Spleen (tissue), 11 donors: ENCODE measurements around the gene CARD16. TPM values are rescaled to one million over a fixed set of nuclear protein-coding genes. Genes with fewer than 3 reads are reported as not detected.
A peak's percentile ranks its signal among the peaks of the same experiment; 100 is the strongest.

Experiments
- DNase-seq: peaks from one replicate; pipeline ENCODE4 v3.0.0-alpha.2; 2020
- H3K27ac ChIP-seq, 8 donors: fragments of 200-600 bp; sonication (generic) in 7 of 8; 1 replicate in 4 of 8; 2 replicates in 4 of 8; pipeline versions ENCODE4 v1.5.0 to v1.8.0; 2016 to 2021; ENCODE audit warnings: inconsistent platforms in 4 of 8, mild to moderate bottlenecking in 4 of 8, moderate library complexity in 1 of 8
- H3K27me3 ChIP-seq, 7 donors: fragments of 200-600 bp; sonication (generic) in 6 of 7; replicated peaks in 1 of 7; 1 replicate in 4 of 7; 2 replicates in 3 of 7; pipeline versions ENCODE4 v1.5.0 to v1.8.0; 2016 to 2021; ENCODE audit warnings: inconsistent platforms in 3 of 7, mild to moderate bottlenecking in 1 of 7
- H3K36me3 ChIP-seq, 6 donors: fragments of 200-600 bp; sonication (generic) in 5 of 6; 1 replicate in 4 of 6; 2 replicates in 2 of 6; pipeline versions ENCODE4 v1.5.0 to v1.8.0; 2016 to 2021; ENCODE audit warnings: inconsistent platforms in 2 of 6
- H3K4me1 ChIP-seq, 6 donors: fragments of 200-600 bp; sonication (generic) in 5 of 6; 1 replicate in 3 of 6; 2 replicates in 3 of 6; pipeline versions ENCODE4 v1.5.0 to v1.8.0; 2016 to 2021; ENCODE audit warnings: inconsistent platforms in 3 of 6
- H3K4me3 ChIP-seq, 8 donors: fragments of 200-600 bp; sonication (generic) in 7 of 8; 1 replicate in 4 of 8; 2 replicates in 4 of 8; pipeline versions ENCODE4 v1.5.0 to v1.8.0; 2016 to 2021; ENCODE audit warnings: inconsistent platforms in 4 of 8, mild to moderate bottlenecking in 4 of 8, moderate library complexity in 2 of 8
- H3K9me3 ChIP-seq, 8 donors: fragments of 200-600 bp; sonication (generic) in 7 of 8; 1 replicate in 4 of 8; 2 replicates in 4 of 8; pipeline versions ENCODE4 v1.5.0 to v1.8.0; 2016 to 2021; ENCODE audit warnings: inconsistent platforms in 4 of 8
- POLR2A ChIP-seq, 3 donors: fragments of 450-650 bp; IDR thresholded peaks; one replicate each; pipeline ENCODE4 v1.5.1; 2017; ENCODE audit warnings: antibody characterized with exemption in 3 of 3, mild to moderate bottlenecking in 1 of 3
- POLR2AphosphoS5 ChIP-seq, 3 donors: sonication (generic); formaldehyde crosslinking; IDR thresholded peaks; one replicate each; pipeline ENCODE4 v1.5.1; 2017; ENCODE audit warnings: antibody characterized with exemption in 3 of 3
- WGBS, 5 donors: extraction: QIAGEN DNeasy Blood & Tissue Kit in 3 of 5; methylation state at CpG; one replicate each; pipeline versions ENCODE4 v1.1.5 to v1.1.7; 2013 to 2018; 5-methylcytosine and 5-hydroxymethylcytosine counted together
- intact Hi-C: fragments of 100-400 bp; cut with DNase I; formaldehyde crosslinking; loops from one replicate; pipeline ENCODE4 v1.15.0; 2023; ENCODE audit warnings: low total_unique reads
- polyA plus RNA-seq, 3 donors: library from polyadenylated mRNA; stranded (reverse); fragments of 200-250 nt; gene quantifications; one replicate each; pipeline ENCODE4 v1.2.1, GENCODE V29; 2013
- total RNA-seq, 7 donors: library from RNA; depleted of rRNA in 3 of 7; stranded (reverse); fragments of >200 nt in 3 of 7; fragmentation: NEBNext Ultra II Directional in 4 of 7; extraction: Animal tissue kit (Norgen Biotek cat#: 25700) in 4 of 7; gene quantifications; one replicate each; pipeline versions ENCODE4 v1.1.0 to v1.2.1, GENCODE V29; 2016 to 2021
- TF ChIP-seq, protein P1 (sequence below), 11 experiments: fragments of 200-600 bp in 7 of 11; fragments of 450-650 bp in 4 of 11; sonication (generic) in 4 of 11; IDR thresholded peaks in 8 of 11; conservative IDR thresholded peaks in 3 of 11; 1 replicate in 7 of 11; 2 replicates in 4 of 11; pipeline versions ENCODE4 v1.4.0 to v1.8.0; 2016 to 2021; ENCODE audit warnings: antibody characterized with exemption in 11 of 11, inconsistent platforms in 4 of 11, mild to moderate bottlenecking in 1 of 11
- donor health status: healthy with polysubstance abuse.
- donor health status: DM: no; HTN: no; CAD: no; lungs with moderate emphysema.
- donor health status: DM: no; HTN: no; CAD: no.
- donor health status: Bipolar disorder and iron deficiency.
- donor health status: healthy.
- donor health status: DM: no; HTN: no; CAD: no.
- donor health status: DM: yes; HTN: yes; CAD: no.

The CARD16 gene
- total and polyA plus RNA-seq, 10 donors: 78.8 to 189 (median 112) TPM

GRCh38 chr11:105033343-105033742 is 11.8 kb downstream of the CARD16 start:
- no peak for DNase-seq

GRCh38 chr11:105032495-105032894 is 12.6 kb downstream of the CARD16 start:
- Histone ChIP-seq H3K27me3 (no peaks in the 10 kb centered on the region), H3K4me1 (peaks cover 25 to 89% (median 62%) of the 10 kb centered on the region in 6 donors), H3K9me3 (no peaks in the 10 kb centered on the region), H3K27ac (peak overlapping the region in 6 of 8 donors; percentile 13 to 93 (median 91)), H3K4me3 (peak overlapping the region in 7 of 8 donors; percentile 41 to 73 (median 47)), H3K36me3 (peaks cover 0 to 45% (median 33%) of the 10 kb centered on the region in 6 donors)
- no peak for DNase-seq
- 54 to 78% (median 63%) methylated on average over 2 of the region's 2 CpGs for WGBS, 5 donors
- intact Hi-C loops: no loop called here
- TF ChIP-seq, protein P1, sequence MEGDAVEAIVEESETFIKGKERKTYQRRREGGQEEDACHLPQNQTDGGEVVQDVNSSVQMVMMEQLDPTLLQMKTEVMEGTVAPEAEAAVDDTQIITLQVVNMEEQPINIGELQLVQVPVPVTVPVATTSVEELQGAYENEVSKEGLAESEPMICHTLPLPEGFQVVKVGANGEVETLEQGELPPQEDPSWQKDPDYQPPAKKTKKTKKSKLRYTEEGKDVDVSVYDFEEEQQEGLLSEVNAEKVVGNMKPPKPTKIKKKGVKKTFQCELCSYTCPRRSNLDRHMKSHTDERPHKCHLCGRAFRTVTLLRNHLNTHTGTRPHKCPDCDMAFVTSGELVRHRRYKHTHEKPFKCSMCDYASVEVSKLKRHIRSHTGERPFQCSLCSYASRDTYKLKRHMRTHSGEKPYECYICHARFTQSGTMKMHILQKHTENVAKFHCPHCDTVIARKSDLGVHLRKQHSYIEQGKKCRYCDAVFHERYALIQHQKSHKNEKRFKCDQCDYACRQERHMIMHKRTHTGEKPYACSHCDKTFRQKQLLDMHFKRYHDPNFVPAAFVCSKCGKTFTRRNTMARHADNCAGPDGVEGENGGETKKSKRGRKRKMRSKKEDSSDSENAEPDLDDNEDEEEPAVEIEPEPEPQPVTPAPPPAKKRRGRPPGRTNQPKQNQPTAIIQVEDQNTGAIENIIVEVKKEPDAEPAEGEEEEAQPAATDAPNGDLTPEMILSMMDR (IDR thresholded peaks at IDR 0.05 in 8 of 11, conservative IDR thresholded peaks at IDR 0.05 in 3 of 11): no peak
- no peak for TF ChIP-seq POLR2A (IDR thresholded peaks at IDR 0.05)
- no peak for TF ChIP-seq POLR2AphosphoS5 (IDR thresholded peaks at IDR 0.05)

More at GRCh38 chr11:105033343-105033742, 11.8 kb downstream of the CARD16 start:
- no peak for TF ChIP-seq POLR2A (IDR thresholded peaks at IDR 0.05)
- TF ChIP-seq POLR2AphosphoS5 (IDR thresholded peaks at IDR 0.05): no peak
- TF ChIP-seq, protein P1 (IDR thresholded peaks at IDR 0.05 in 8 of 11, conservative IDR thresholded peaks at IDR 0.05 in 3 of 11): no peak
- Histone ChIP-seq H3K9me3 (no peaks in the 10 kb centered on the region), H3K4me3 (peak overlapping the region; percentile 12 to 73 (median 46)), H3K27me3 (no peaks in the 10 kb centered on the region), H3K27ac (peak overlapping the region in 7 of 8 donors; percentile 75 to 93 (median 91)), H3K4me1 (peaks cover 25 to 80% (median 56%) of the 10 kb centered on the region in 6 donors), H3K36me3 (peaks cover 0 to 43% (median 28%) of the 10 kb centered on the region in 6 donors)
- 66 to 81% (median 72%) methylated on average over 3 of the region's 3 CpGs for WGBS, 5 donors
- intact Hi-C loops: no loop called here

- Histone ChIP-seq H3K4me3 (no peak overlapping the region), H3K4me1 (peaks cover 19 to 77% (median 40%) of the 10 kb centered on the region in 6 donors), H3K27me3 (no peaks in the 10 kb centered on the region), H3K9me3 (no peaks in the 10 kb centered on the region), H3K36me3 (peaks cover 2 to 81% (median 53%) of the 10 kb centered on the region in 6 donors), H3K27ac (peak overlapping the region in 3 of 8 donors; percentile 10 to 19 (median 16))
- no peak for TF ChIP-seq POLR2A (IDR thresholded peaks at IDR 0.05)
- TF ChIP-seq, protein P1 (IDR thresholded peaks at IDR 0.05 in 8 of 11, conservative IDR thresholded peaks at IDR 0.05 in 3 of 11): no peak
- no peak for TF ChIP-seq POLR2AphosphoS5 (IDR thresholded peaks at IDR 0.05)
- WGBS, 5 donors: 51 to 64% (median 55%) methylated on average over 3 of the region's 3 CpGs
- intact Hi-C loops: no loop called here
- no peak for DNase-seq
Measured at GRCh38 chr11:105027678-105028077, 17.5 kb downstream of the CARD16 start.

DNA sequence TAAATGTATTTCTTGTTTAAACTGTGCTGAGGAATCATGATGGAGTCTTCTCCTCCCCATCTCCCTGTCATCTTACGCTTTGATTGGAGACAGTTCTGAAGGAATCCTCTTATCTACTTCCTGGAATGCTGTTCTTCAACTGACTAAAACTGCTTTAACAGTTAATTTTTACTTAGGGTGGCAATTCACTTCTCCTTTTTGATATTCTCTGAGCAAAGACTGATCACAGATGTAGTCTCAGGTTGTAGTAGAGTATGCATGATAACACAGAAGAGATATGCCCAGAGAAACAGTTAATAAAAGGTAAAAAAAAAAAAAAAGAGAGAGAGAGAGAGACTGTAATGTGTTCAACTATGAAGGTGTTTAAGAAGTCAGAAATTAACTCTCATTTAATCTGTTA is 20.7 kb downstream of the CARD16 start:
- H3K4me3 ChIP-seq: no peak overlapping the region
- H3K27me3 ChIP-seq: no peaks in the 10 kb centered on the region
- TF ChIP-seq POLR2A (IDR thresholded peaks at IDR 0.05): no peak
- WGBS, 5 donors: 48 to 89% (median 84%) methylated on average over 1 of the region's 1 CpG
- no peak for DNase-seq
- H3K27ac ChIP-seq: peak overlapping the region in 2 of 8 donors; percentile 0 to 61
- intact Hi-C loops: no loop called here
- H3K36me3 ChIP-seq: peaks cover 2 to 55% (median 35%) of the 10 kb centered on the region in 6 donors
- H3K4me1 ChIP-seq: peaks cover 3 to 51% (median 21%) of the 10 kb centered on the region in 6 donors
- H3K9me3 ChIP-seq: peaks cover 0 to 5% (median 0%) of the 10 kb centered on the region in 8 donors
